Astrocyte (in vitro differentiated cells and primary cell): ENCODE data around the gene ZNHIT3. TPM values are rescaled to one million over a fixed set of nuclear protein-coding genes. Genes with fewer than 3 reads are reported as not detected.

Experiments
- DNase-seq: peaks from one replicate; pipeline ENCODE4 v3.0.0-alpha.2; 2010; ENCODE audit warnings: low read depth
- FAIRE-seq: peaks from 2 replicates; lab custom pipeline; 2011; peaks lifted over from hg19 to GRCh38; lab: Jason Lieb, UNC
- H2AFZ ChIP-seq: 2 replicates; pipeline ENCODE4 v1.6.0; 2012; ENCODE audit warnings: low read depth, low read length, inconsistent platforms
- H3K27ac ChIP-seq: 2 replicates; pipeline ENCODE4 v1.5.1; 2011; ENCODE audit warnings: low read depth, low read length, inconsistent platforms
- H3K27me3 ChIP-seq: 2 replicates; pipeline ENCODE4 v1.6.0; 2011; ENCODE audit warnings: low read length, inconsistent platforms; ENCODE audit not compliant: insufficient read depth
- H3K36me3 ChIP-seq: 2 replicates; pipeline ENCODE4 v1.5.1; 2011; ENCODE audit warnings: low read length, inconsistent platforms; ENCODE audit not compliant: insufficient read depth
- H3K4me1 ChIP-seq: 2 replicates; pipeline ENCODE4 v1.5.1; 2011; ENCODE audit warnings: low read length, inconsistent platforms; ENCODE audit not compliant: insufficient read depth
- H3K4me2 ChIP-seq: 2 replicates; pipeline ENCODE4 v1.6.0; 2012; ENCODE audit warnings: low read length, inconsistent platforms
- H3K4me3 ChIP-seq: 2 replicates; pipeline ENCODE4 v1.5.1; 2011; ENCODE audit warnings: low read depth, mild to moderate bottlenecking, low read length, inconsistent platforms; ENCODE audit not compliant: insufficient read depth
- H3K79me2 ChIP-seq: 2 replicates; pipeline ENCODE4 v1.6.0; 2012; ENCODE audit warnings: mild to moderate bottlenecking, low read length, inconsistent platforms; ENCODE audit not compliant: insufficient read depth
- H3K9ac ChIP-seq: 2 replicates; pipeline ENCODE4 v1.6.0; 2012; ENCODE audit warnings: mild to moderate bottlenecking, low read length, inconsistent platforms
- H3K9me3 ChIP-seq: 2 replicates; pipeline ENCODE4 v1.5.1; 2012; ENCODE audit warnings: low read depth, mild to moderate bottlenecking, low read length, inconsistent platforms; ENCODE audit not compliant: insufficient read depth
- H4K20me1 ChIP-seq: 2 replicates; pipeline ENCODE4 v1.6.0; 2012; ENCODE audit warnings: low read length, inconsistent platforms; ENCODE audit not compliant: insufficient read depth
- H3K27ac Mint-ChIP-seq: one replicate; pipeline ENCODE4 v1.8.0; 2021; ENCODE audit warnings: mild to moderate bottlenecking, mixed read lengths; ENCODE audit not compliant: unreplicated experiment
- H3K27me3 Mint-ChIP-seq: one replicate; pipeline ENCODE4 v1.8.0; 2021; ENCODE audit warnings: low read depth, mixed read lengths; ENCODE audit not compliant: unreplicated experiment
- H3K36me3 Mint-ChIP-seq: one replicate; pipeline ENCODE4 v1.8.0; 2021; ENCODE audit warnings: low read depth, mixed read lengths; ENCODE audit not compliant: unreplicated experiment
- H3K4me1 Mint-ChIP-seq: one replicate; pipeline ENCODE4 v1.8.0; 2021; ENCODE audit warnings: low read depth, mixed read lengths; ENCODE audit not compliant: unreplicated experiment
- H3K4me3 Mint-ChIP-seq: one replicate; pipeline ENCODE4 v1.8.0; 2021; ENCODE audit warnings: mild to moderate bottlenecking, moderate library complexity, mixed read lengths; ENCODE audit not compliant: unreplicated experiment
- H3K9me3 Mint-ChIP-seq: one replicate; pipeline ENCODE4 v1.8.0; 2021; ENCODE audit warnings: mild to moderate bottlenecking, mixed read lengths; ENCODE audit not compliant: unreplicated experiment
- CTCF ChIP-seq: IDR thresholded peaks from 2 replicates; pipeline ENCODE4 v1.5.1; 2011; ENCODE audit warnings: low read depth, mild to moderate bottlenecking, inconsistent platforms, low read length, moderate library complexity; ENCODE audit not compliant: insufficient read depth
- EZH2 ChIP-seq: IDR thresholded peaks from 2 replicates; pipeline ENCODE4 v1.6.1; 2012; ENCODE audit warnings: mild to moderate bottlenecking, low read length, inconsistent platforms; ENCODE audit not compliant: insufficient read depth
- total RNA-seq: library from RNA; stranded (reverse); gene quantifications from 2 replicates; pipeline ENCODE4 v1.2.1, GENCODE V29; 2021

The ZNHIT3 gene
- total RNA-seq, 1 donor from 2014 or later: 29.4 TPM

DNA sequence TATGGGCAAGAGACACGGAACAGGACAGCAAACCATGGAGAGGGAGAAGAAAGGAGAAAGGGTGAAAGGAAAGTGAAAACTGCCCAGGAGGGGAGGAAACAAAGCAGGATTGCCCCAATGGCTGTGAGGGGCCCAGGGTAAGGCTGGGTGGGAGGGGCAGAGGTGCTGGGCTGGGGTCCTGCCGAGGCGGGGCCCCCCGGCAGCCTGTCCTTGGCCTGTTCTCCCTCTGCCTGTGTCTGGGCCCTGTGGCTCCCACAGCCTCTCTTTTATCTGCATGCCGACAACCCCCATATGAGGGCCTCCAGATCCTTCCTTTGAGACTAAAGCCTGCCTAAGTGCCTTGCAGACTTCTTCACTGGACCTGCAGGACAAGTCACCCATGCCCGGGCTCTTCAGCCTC, 15.5 kb downstream of the ZNHIT3 start:
- no peaks in the 10 kb centered on the region for H3K9me3 ChIP-seq
- no peaks in the 10 kb centered on the region for H3K4me1 Mint-ChIP-seq
- H3K27me3 Mint-ChIP-seq: no peaks in the 10 kb centered on the region
- H3K9me3 Mint-ChIP-seq: no peaks in the 10 kb centered on the region
- no peaks in the 10 kb centered on the region for H3K79me2 ChIP-seq
- H3K9ac ChIP-seq: no peak overlapping the region
- DNase-seq (no peak), FAIRE-seq (no peak)
- H3K36me3 ChIP-seq: peaks cover 25% of the 10 kb centered on the region
- no peak overlapping the region for H2AFZ ChIP-seq
- no peaks in the 10 kb centered on the region for H4K20me1 ChIP-seq
- H3K27ac ChIP-seq: no peak overlapping the region
- H3K4me2 ChIP-seq: no peak overlapping the region
- H3K27me3 ChIP-seq: no peaks in the 10 kb centered on the region
- H3K27ac Mint-ChIP-seq: no peak overlapping the region
- TF ChIP-seq CTCF (no peak), EZH2 (no peak)
- H3K4me1 ChIP-seq: no peaks in the 10 kb centered on the region
- H3K4me3 ChIP-seq: no peak overlapping the region
- peak overlapping the region; percentile 50 for H3K4me3 Mint-ChIP-seq
- peaks cover 24% of the 10 kb centered on the region for H3K36me3 Mint-ChIP-seq

DNA sequence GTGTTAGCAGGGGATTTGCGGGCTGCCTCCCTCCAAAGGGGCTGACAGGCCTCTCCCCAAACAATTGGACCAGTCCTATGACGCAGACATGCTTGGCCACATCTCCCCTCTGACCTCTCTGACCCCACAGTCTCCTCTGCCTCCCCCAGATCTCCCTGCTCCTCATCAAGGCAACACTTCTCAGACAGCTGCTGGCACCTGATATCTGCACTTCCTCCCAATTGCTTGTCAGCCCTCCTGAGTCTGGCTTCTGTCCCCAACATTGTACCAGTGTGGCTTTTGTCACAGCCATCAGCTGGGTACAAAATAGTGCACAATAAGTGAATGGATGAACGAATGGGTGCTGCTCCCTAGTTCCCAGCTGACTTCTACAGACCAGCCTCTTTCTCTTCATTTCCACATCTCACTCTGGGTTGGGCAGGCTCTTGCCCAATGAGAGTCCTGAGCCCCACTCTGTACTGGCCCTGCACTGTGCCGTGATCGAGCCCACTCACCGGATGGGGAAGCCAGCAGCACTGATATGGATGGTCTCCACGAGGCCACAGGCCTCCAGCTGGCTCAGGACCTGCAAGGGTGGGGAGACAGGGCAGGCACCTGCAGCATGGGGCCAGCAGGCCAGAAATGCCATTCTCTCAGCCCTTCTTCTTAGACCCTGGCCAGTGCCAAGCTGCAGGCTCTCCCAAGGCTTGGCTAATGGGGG, 17.1 kb downstream of the ZNHIT3 start:
- Histone ChIP-seq H3K4me1 (no peaks in the 10 kb centered on the region), H4K20me1 (no peaks in the 10 kb centered on the region), H3K27me3 (no peaks in the 10 kb centered on the region), H3K27ac (no peak overlapping the region), H3K9ac (no peak overlapping the region), H3K79me2 (no peaks in the 10 kb centered on the region), H2AFZ (no peak overlapping the region), H3K4me3 (no peak overlapping the region), H3K4me2 (no peak overlapping the region), H3K36me3 (peaks cover 22% of the 10 kb centered on the region), H3K9me3 (no peaks in the 10 kb centered on the region)
- Mint-ChIP-seq H3K27me3 (no peaks in the 10 kb centered on the region), H3K36me3 (peaks cover 34% of the 10 kb centered on the region), H3K4me3 (no peak overlapping the region), H3K9me3 (no peaks in the 10 kb centered on the region), H3K4me1 (no peaks in the 10 kb centered on the region), H3K27ac (peak overlapping the region; percentile 58)
- TF ChIP-seq CTCF (no peak), EZH2 (no peak)
- FAIRE-seq: no peak
- DNase-seq: no peak

- no peak overlapping the region for H3K27ac Mint-ChIP-seq
- no peaks in the 10 kb centered on the region for H3K9me3 Mint-ChIP-seq
- no peak overlapping the region for H3K4me2 ChIP-seq
- TF ChIP-seq EZH2: no peak
- TF ChIP-seq CTCF: no peak
- H3K4me3 Mint-ChIP-seq: no peak overlapping the region
- H4K20me1 ChIP-seq: no peaks in the 10 kb centered on the region
- no peaks in the 10 kb centered on the region for H3K27me3 Mint-ChIP-seq
- no peaks in the 10 kb centered on the region for H3K4me1 Mint-ChIP-seq
- H3K9ac ChIP-seq: no peak overlapping the region
- no peaks in the 10 kb centered on the region for H3K9me3 ChIP-seq
- peaks cover 34% of the 10 kb centered on the region for H3K36me3 Mint-ChIP-seq
- no peak overlapping the region for H3K4me3 ChIP-seq
- H2AFZ ChIP-seq: no peak overlapping the region
- no peaks in the 10 kb centered on the region for H3K4me1 ChIP-seq
- no peak for FAIRE-seq
- DNase-seq: no peak
- H3K27ac ChIP-seq: no peak overlapping the region
- H3K79me2 ChIP-seq: no peaks in the 10 kb centered on the region
- H3K36me3 ChIP-seq: peaks cover 22% of the 10 kb centered on the region
- no peaks in the 10 kb centered on the region for H3K27me3 ChIP-seq
Measured at GRCh38 chr17:36504156-36504545, 17.7 kb downstream of the ZNHIT3 start.
